Osteocyte (in vitro differentiated cells): ENCODE data around the gene YBEY. TPM values are rescaled to one million over a fixed set of nuclear protein-coding genes. Genes with fewer than 3 reads are reported as not detected.
"Not testable (repeated sequence)": the region's sequence is repeated elsewhere in the genome, so short reads cannot be mapped to it uniquely, and the experiment has no call there.

ENCODE experiments used
- DNase-seq: peaks from one replicate; pipeline ENCODE4 v3.0.0; 2021; ENCODE audit warnings: mixed read lengths; ENCODE audit not compliant: unreplicated experiment; ENCODE audit errors: extremely low spot score
- H3K27ac Mint-ChIP-seq: one replicate; pipeline ENCODE4 v1.8.0; 2021; ENCODE audit warnings: mild to moderate bottlenecking, mixed read lengths; ENCODE audit not compliant: unreplicated experiment
- H3K27me3 Mint-ChIP-seq: one replicate; pipeline ENCODE4 v1.8.0; 2021; ENCODE audit warnings: mixed read lengths; ENCODE audit not compliant: unreplicated experiment
- H3K36me3 Mint-ChIP-seq: one replicate; pipeline ENCODE4 v1.8.0; 2021; ENCODE audit warnings: mixed read lengths; ENCODE audit not compliant: unreplicated experiment
- H3K4me1 Mint-ChIP-seq: one replicate; pipeline ENCODE4 v1.8.0; 2021; ENCODE audit warnings: mixed read lengths; ENCODE audit not compliant: unreplicated experiment
- H3K4me3 Mint-ChIP-seq: one replicate; pipeline ENCODE4 v1.8.0; 2021; ENCODE audit warnings: mild to moderate bottlenecking, moderate library complexity, mixed read lengths; ENCODE audit not compliant: unreplicated experiment
- H3K9me3 Mint-ChIP-seq: one replicate; pipeline ENCODE4 v1.8.0; 2021; ENCODE audit warnings: mixed read lengths; ENCODE audit not compliant: unreplicated experiment
- long read RNA-seq: library from polyadenylated mRNA; unstranded; transcript quantifications from one replicate; pipeline ENCODE4 v2.0.0, GENCODE V29; 2021
- total RNA-seq: library from RNA; stranded (reverse); gene quantifications from 2 replicates; pipeline ENCODE4 v1.2.1, GENCODE V29; 2021
- TF ChIP-seq, protein P1 (sequence below): fragments of 200-600 bp; sonication (generic); IDR thresholded peaks from 2 replicates; pipeline ENCODE4 v1.5.0; 2021; ENCODE audit warnings: antibody characterized with exemption, mild to moderate bottlenecking, moderate library complexity

YBEY gene, protein sequence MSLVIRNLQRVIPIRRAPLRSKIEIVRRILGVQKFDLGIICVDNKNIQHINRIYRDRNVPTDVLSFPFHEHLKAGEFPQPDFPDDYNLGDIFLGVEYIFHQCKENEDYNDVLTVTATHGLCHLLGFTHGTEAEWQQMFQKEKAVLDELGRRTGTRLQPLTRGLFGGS
- total RNA-seq = 17.9 and 18.2 TPM in 2 replicates
- long read RNA-seq, partial matches to known transcripts = 0 of 3 reads
- long read RNA-seq, other reads (novel, unspliced or antisense) = 1 of 3 reads

DNA sequence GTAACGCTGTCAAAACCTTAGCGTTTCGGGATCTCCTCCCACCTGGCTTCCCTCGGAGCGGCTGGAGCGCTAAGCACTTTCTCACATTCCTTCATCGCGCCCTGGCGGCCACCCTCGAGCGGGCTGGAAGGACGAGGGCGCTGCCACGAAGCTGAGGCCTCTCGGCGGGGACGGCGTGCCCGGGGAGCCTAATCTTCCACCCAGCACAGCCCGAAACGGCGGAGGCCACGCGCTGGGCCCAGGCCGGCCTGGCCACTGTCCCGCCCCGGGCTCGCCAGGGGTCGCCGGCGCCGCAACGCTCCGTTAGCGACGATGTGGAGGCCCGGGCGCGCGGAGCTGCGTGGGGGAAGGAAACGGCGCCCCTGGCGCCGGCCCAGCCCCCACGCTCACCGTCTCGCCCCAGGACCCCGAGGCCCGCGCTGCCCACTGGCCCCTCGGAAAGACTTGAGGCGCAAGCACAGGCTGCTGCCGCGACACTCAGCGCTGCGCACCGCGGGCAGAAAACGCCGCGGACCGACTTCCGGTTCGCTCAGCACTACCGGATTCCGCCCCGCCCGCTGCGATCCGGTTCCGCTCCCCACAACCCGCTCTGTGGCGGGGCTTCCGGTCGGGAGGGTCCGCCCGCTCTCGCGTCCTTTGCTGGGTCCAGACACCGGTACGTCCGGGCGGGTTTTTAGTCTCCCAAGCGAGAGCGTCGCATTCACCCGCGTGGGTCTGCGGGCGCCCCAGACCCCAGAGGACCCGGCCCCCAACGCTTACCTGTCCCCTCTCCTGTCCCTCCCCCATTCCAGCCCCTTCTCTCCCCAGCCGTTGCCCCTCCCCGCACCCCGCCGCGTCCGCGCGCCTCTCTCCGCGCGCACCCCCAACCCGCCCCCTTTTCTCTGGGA lies at the start of gene YBEY:
YBEY (plus strand) TSS at position 582 of the 887 bp plus-strand sequence. CDS start 572 bp downstream, outside the sequence.
- Mint-ChIP-seq H3K9me3 (no peaks in the 10 kb centered on the region), H3K4me3 (peak within 1 kb of the TSS; percentile 95), H3K4me1 (peaks cover 44% of the 10 kb centered on the region), H3K36me3 (peaks cover 9% of the 10 kb centered on the region), H3K27ac (peak within 1 kb of the TSS; percentile 98), H3K27me3 (no peaks in the 10 kb centered on the region)
- TF ChIP-seq, protein P1, sequence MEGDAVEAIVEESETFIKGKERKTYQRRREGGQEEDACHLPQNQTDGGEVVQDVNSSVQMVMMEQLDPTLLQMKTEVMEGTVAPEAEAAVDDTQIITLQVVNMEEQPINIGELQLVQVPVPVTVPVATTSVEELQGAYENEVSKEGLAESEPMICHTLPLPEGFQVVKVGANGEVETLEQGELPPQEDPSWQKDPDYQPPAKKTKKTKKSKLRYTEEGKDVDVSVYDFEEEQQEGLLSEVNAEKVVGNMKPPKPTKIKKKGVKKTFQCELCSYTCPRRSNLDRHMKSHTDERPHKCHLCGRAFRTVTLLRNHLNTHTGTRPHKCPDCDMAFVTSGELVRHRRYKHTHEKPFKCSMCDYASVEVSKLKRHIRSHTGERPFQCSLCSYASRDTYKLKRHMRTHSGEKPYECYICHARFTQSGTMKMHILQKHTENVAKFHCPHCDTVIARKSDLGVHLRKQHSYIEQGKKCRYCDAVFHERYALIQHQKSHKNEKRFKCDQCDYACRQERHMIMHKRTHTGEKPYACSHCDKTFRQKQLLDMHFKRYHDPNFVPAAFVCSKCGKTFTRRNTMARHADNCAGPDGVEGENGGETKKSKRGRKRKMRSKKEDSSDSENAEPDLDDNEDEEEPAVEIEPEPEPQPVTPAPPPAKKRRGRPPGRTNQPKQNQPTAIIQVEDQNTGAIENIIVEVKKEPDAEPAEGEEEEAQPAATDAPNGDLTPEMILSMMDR = peak; percentile 57
- peak; percentile 97 for DNase-seq

DNA sequence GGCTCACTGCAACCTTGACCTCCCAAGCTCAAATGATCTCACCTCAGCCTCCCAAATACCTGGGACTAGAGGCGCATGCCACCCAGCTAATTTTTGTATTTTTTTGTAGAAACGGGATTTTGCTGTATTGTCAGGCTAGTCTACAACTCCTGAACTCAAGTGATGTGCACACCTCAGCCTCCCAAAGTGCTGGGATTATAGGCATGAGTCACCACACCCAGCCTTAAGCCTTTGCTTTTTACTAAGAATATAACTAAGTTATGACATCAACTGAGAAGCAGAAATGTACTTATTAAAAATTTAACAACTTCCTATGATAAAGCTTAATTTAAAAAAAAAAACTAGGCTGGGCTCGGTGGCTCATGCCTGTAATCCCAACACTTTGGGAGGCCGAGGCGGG lies 48.7 kb upstream of the YBEY start:
- no peak for DNase-seq
- H3K36me3 Mint-ChIP-seq = peaks cover 67% of the 10 kb centered on the region
- TF ChIP-seq, protein P1 = no peak
- no peaks in the 10 kb centered on the region for H3K27me3 Mint-ChIP-seq
- no peak overlapping the region for H3K27ac Mint-ChIP-seq
- H3K4me3 Mint-ChIP-seq = no peak overlapping the region
- no peaks in the 10 kb centered on the region for H3K9me3 Mint-ChIP-seq
- H3K4me1 Mint-ChIP-seq = no peaks in the 10 kb centered on the region

DNA sequence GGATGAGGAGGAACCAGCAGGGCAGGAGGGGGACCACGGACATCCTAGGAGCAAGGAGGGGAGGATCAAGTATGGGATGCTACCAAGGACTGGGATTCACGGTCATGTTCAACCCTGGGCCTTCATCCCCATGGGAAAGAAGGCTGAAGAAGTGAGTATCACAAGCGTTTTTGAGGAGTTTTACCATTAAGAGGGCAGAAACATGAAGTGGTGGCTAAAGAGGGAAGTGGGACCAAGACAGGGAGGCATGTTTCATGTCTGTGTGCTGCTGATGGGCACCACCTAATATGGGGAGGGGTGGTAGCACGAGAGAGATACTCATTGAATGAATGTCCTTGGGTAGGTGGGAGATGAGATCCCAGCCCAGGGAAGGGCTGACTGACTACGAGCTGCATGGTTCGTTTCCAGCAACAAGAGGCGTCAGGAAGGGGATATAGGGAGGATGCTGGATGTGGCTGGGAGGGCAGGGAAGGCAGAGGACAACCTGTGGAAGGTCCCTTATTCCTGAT lies 46.3 kb upstream of the YBEY start:
- Mint-ChIP-seq H3K4me1 (no peaks in the 10 kb centered on the region), H3K9me3 (no peaks in the 10 kb centered on the region), H3K36me3 (peaks cover 57% of the 10 kb centered on the region), H3K4me3 (no peak overlapping the region), H3K27ac (no peak overlapping the region), H3K27me3 (no peaks in the 10 kb centered on the region)
- TF ChIP-seq, protein P1 = no peak
- no peak for DNase-seq

DNA sequence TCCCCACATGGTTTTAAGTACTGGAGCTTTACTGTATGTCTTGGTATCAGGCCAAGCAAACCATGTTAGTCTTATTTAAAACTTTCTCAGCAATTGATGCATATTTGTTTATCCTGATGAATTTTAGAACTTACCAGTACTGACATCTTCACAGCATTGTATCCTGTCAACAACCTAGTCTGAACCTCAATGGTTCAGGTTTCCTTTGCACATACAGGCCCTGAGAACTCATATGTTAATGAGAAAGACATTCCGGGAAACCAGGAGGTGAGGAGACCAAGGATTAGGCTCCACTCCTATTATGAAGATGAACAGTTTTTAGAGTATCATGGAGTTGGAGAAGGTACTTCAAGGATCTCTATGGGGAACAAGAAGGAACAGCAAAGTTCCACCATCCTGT lies 44.6 kb upstream of the YBEY start:
- H3K27me3 Mint-ChIP-seq, DNase-seq, H3K9me3 Mint-ChIP-seq, H3K4me3 Mint-ChIP-seq, H3K27ac Mint-ChIP-seq, H3K4me1 Mint-ChIP-seq: not testable (repeated sequence)
- peaks cover 53% of the 10 kb centered on the region for H3K36me3 Mint-ChIP-seq

DNA sequence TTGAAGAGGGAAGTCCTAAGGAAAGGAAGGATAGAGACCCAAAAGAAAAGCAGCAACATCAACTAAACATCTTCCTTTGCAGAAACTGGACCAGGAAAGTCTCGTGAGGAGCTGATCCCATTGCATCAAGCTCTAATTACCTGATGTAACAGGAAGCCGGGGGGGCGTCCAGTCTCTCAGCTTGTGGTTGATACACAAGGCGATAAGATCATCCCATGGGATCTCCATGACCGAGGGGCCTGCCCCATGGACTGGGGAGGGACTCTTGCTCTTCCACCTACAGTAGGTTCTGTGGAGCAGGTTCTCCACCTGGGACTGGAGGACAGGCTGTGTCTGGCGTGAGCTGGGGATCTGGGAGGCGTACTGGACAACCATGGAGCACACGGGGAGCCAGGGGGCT lies 42.8 kb upstream of the YBEY start:
- H3K9me3 Mint-ChIP-seq = no peaks in the 10 kb centered on the region
- H3K4me3 Mint-ChIP-seq = no peak overlapping the region
- DNase-seq = no peak
- H3K27ac Mint-ChIP-seq = no peak overlapping the region
- H3K4me1 Mint-ChIP-seq = no peaks in the 10 kb centered on the region
- peaks cover 59% of the 10 kb centered on the region for H3K36me3 Mint-ChIP-seq
- TF ChIP-seq, protein P1 = no peak
- no peaks in the 10 kb centered on the region for H3K27me3 Mint-ChIP-seq
